Bronchial epithelial cell (primary cell): ENCODE results near the gene OST4. TPM values are rescaled to one million over a fixed set of nuclear protein-coding genes. Genes with fewer than 3 reads are reported as not detected.
A peak's percentile ranks its signal among the peaks of the same experiment; 100 is the strongest.

Experiments used
- DNase-seq: peaks from one replicate; pipeline ENCODE4 v3.0.0-alpha.2; 2010; ENCODE audit warnings: low read depth
- FAIRE-seq: peaks from 2 replicates; lab custom pipeline; 2011; peaks lifted over from hg19 to GRCh38; lab: Jason Lieb, UNC
- H3K27me3 ChIP-seq: 2 replicates; pipeline ENCODE4 v1.5.1; 2011; ENCODE audit warnings: low read length; ENCODE audit not compliant: control insufficient read depth, insufficient read depth
- H3K36me3 ChIP-seq: 2 replicates; pipeline ENCODE4 v1.5.1; 2011; ENCODE audit warnings: low read length; ENCODE audit not compliant: control insufficient read depth, insufficient read depth
- H3K4me3 ChIP-seq: 2 replicates; pipeline ENCODE4 v1.5.1; 2011; ENCODE audit warnings: mild to moderate bottlenecking, low read depth, low read length, control low read depth
- total RNA-seq: library from RNA; depleted of rRNA; stranded (reverse); fragments of >200 nt; gene quantifications from 2 replicates; pipeline ENCODE4 v1.2.1, GENCODE V29; 2014
- TF ChIP-seq, protein P1 (sequence below): IDR thresholded peaks from 2 replicates; pipeline ENCODE4 v1.5.1; 2011; ENCODE audit warnings: mild to moderate bottlenecking, moderate library complexity, low read length, control low read depth, inconsistent platforms; ENCODE audit not compliant: insufficient read depth, severe bottlenecking

Gene OST4
- total RNA-seq, 1 donor from 2014 or later: 226 TPM

DNA sequence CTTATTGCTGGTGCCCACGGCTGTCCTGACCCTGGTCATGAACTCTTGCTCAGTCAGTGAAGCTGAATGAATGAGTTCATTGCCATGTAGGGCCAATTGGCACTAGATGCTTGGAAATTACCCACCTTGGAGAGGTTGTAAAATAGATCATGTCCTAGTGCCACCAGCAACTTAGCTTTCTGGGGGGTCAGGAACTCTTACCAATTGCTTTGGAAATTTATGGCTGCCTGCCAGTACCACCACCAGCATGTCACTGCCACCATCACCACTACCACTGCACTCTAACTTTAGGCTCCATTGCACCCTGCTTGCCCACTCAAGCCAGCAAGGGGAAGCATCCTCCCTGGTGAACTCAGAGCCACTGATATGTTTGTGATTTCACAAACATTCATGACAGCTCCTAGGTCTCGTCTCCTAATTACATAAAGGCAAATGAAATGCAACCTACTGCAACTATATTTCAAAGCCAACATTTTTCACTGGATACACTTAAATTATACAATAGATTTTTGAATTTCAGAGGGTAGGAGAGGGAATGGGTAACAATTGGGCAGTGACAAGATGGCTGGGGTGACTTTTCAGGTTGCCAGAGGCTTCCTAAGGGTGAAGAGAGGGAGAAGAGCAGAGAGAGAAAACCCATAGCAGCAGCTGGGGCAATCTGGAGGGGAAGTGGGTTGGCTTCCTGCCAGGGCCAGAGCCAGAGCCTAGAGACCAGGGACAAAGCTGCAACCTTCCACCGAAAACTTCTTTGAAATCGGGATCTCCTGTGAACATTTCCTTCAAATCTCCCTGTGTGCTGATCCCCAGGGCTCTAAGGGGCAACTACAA, 3.5 kb upstream of the OST4 start:
- no peak for DNase-seq
- H3K27me3 ChIP-seq: no peaks in the 10 kb centered on the region
- TF ChIP-seq, protein P1, sequence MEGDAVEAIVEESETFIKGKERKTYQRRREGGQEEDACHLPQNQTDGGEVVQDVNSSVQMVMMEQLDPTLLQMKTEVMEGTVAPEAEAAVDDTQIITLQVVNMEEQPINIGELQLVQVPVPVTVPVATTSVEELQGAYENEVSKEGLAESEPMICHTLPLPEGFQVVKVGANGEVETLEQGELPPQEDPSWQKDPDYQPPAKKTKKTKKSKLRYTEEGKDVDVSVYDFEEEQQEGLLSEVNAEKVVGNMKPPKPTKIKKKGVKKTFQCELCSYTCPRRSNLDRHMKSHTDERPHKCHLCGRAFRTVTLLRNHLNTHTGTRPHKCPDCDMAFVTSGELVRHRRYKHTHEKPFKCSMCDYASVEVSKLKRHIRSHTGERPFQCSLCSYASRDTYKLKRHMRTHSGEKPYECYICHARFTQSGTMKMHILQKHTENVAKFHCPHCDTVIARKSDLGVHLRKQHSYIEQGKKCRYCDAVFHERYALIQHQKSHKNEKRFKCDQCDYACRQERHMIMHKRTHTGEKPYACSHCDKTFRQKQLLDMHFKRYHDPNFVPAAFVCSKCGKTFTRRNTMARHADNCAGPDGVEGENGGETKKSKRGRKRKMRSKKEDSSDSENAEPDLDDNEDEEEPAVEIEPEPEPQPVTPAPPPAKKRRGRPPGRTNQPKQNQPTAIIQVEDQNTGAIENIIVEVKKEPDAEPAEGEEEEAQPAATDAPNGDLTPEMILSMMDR: no peak
- no peak overlapping the region for H3K4me3 ChIP-seq
- FAIRE-seq: no peak
- peaks cover 2% of the 10 kb centered on the region for H3K36me3 ChIP-seq

DNA sequence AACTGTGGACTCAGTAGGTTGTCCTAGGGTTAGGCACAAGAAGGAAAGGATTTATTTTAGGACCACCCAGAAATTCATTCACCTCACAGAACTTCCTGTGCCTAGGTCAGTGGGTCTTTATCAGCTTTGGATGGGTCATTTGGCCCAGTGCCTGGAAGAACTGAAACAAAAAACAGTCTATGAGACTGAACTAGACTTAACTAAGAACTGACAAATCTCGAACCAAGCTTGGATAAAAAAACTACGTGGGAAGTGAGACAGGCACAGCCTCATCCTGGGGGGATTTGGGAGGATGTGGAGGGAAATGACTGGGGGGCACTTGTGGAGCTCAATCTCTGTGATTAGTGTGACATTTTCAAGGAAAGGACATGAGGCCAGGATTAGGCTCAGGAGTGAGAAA, 2.3 kb upstream of the OST4 start:
- Histone ChIP-seq H3K4me3 (no peak overlapping the region), H3K27me3 (no peaks in the 10 kb centered on the region), H3K36me3 (peaks cover 8% of the 10 kb centered on the region)
- no peak for FAIRE-seq
- no peak for DNase-seq
- TF ChIP-seq, protein P1: no peak

DNA sequence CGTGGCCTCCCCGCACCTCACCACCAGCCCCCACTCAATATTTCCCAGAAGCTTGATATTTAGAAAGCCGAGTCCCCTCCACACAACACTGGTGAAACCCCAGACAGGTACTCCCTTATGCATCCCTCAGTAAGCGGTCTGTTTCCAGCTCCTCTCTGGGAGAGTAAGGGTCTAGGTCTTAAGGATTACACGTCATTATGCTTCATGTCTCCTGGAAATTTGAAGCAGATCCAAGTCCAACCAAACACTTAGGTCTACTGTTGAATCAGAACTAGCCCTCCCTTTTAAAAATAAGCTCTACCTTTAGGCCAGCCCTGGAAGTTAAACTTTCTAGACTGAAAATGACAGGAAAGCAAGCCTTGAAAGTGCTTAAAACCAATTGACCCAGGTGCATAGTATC, 1.5 kb upstream of the OST4 start:
- DNase-seq (no peak), FAIRE-seq (no peak)
- Histone ChIP-seq H3K36me3 (peaks cover 12% of the 10 kb centered on the region), H3K4me3 (no peak overlapping the region), H3K27me3 (no peaks in the 10 kb centered on the region)
- TF ChIP-seq, protein P1: no peak

DNA sequence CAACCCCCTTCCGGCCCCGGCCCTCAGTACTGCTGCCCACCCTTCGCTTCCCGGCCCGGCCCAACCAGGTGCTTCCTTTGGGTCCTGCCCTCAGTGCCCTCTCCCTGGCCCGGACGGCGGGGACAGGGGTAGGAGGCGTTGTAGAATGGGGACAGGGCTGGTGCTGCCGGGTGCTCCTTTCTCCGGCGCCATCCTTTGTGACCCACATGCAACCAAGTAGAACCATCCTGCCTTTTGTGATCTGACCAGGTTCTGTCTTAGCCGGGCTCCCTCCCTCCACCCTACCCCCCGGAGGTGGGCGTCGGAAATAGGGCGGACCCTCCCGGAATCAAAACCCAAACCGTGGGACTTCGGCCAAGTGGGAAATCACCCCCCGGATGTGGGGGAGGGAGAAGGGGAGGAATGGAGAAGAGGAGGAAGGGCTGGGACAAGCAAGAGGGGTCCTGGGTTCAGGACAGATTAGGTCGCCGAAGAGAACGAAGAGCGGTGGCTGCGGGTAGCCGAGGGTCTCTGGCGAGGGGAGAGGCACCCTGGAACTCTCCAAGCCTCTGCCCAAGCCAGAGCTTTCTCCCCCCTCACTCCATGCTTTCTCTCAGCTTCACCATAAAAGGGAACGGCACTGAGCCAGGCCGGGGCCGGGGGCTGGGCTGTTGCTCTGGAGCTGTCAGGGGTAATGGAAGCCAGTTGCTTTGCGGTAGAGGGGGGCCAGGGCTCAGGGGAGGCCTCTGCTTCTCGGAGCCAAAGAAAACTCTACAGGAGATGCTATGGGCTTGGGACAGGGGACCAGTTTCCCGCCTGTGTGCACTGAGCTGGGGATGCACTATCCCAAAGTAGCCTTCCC, 756 bp upstream of the OST4 start:
- TF ChIP-seq, protein P1: no peak
- FAIRE-seq (no peak), DNase-seq (no peak)
- Histone ChIP-seq H3K4me3 (peak overlapping the region; percentile 93), H3K27me3 (no peaks in the 10 kb centered on the region), H3K36me3 (peaks cover 12% of the 10 kb centered on the region)

DNA sequence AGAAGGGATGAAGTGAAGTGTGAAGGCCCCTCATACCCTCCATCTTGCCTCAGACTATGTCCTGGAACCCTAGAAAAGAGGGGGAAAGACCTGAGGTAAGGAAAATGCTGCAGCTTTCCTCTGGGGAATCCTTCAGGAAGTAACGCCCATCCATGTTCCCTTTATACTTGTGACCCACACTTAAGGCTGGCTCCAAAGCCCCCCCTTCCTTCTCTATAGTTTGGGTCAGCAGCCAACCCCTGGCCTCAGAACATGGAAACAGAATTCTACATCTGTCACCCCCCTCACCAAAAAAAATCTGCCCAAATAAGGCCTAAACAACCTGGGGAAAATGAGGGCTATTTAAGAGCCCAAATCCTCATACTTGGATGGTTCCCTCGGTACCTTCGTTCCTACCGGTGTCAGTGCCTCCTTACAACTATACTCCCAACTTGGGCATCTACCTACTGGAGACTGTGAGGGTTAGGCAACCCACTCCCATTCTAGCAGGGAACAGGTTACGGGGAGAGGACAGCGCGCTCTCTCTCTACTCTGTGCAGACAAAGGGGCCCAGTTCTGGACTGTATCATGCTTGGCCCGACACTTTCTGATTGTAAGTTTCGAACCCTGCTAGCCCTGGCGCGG, 689 bp downstream of the OST4 start:
- Histone ChIP-seq H3K4me3 (peak overlapping the region; percentile 93), H3K36me3 (peaks cover 12% of the 10 kb centered on the region), H3K27me3 (no peaks in the 10 kb centered on the region)
- TF ChIP-seq, protein P1: no peak
- DNase-seq: no peak
- FAIRE-seq: no peak
